H4 (cell line): ENCODE measurements around the gene ANKZF1. TPM values are rescaled to one million over a fixed set of nuclear protein-coding genes. Genes with fewer than 3 reads are reported as not detected.

Experiments used
- DNase-seq: peaks from one replicate; pipeline ENCODE4 v3.0.0-alpha.2; 2015; ENCODE audit warnings: low spot score
- total RNA-seq: library from RNA; depleted of rRNA; stranded (reverse); fragments of >200 nt; shearing (Covaris generic); gene quantifications from 2 replicates; pipeline ENCODE4 v1.2.3, GENCODE V29; 2014

Gene ANKZF1
- total RNA-seq, 1 experiment from 2014 or later: 9.2 TPM

GRCh38 chr2:219228041-219228910 lies 1.3 kb upstream of the ANKZF1 start:
- no peak for DNase-seq

GRCh38 chr2:219228911-219229304 lies 698 bp upstream of the ANKZF1 start:
- DNase-seq: no peak

GRCh38 chr2:219230059-219230540 lies 494 bp downstream of the ANKZF1 start:
- DNase-seq: no peak

- no peak for DNase-seq
These were observed 4.7 kb downstream of the ANKZF1 start for GRCh38 chr2:219234331-219234730.

- no peak for DNase-seq
These were observed 13.7 kb downstream of the ANKZF1 start for GRCh38 chr2:219243291-219243761.

GRCh38 chr2:219244789-219245147 lies 15.2 kb downstream of the ANKZF1 start:
- no peak for DNase-seq

GRCh38 chr2:219245148-219245898 lies 15.7 kb downstream of the ANKZF1 start, which contains the start of the genes GLB1L and STK16:
Gene GLB1L, minus strand, starts transcription at chr2:219245444. Its CDS starts 1,871 bp downstream, at chr2:219243573.
Gene STK16, plus strand, starts transcription at chr2:219245479. Its CDS starts 521 bp downstream, at chr2:219246000.
- DNase-seq: peak; percentile 89

- DNase-seq: no peak
These were observed 16.3 kb downstream of the ANKZF1 start for GRCh38 chr2:219245899-219246230.

GRCh38 chr2:219246559-219246958 lies 17.0 kb downstream of the ANKZF1 start:
- DNase-seq: no peak

- no peak for DNase-seq
These were observed 18.4 kb downstream of the ANKZF1 start for GRCh38 chr2:219247678-219248642.

GRCh38 chr2:219248845-219249202 lies 19.2 kb downstream of the ANKZF1 start:
- DNase-seq: no peak

GRCh38 chr2:219249203-219249980 lies 19.8 kb downstream of the ANKZF1 start:
- peak; percentile 92 for DNase-seq

- no peak for DNase-seq
These were observed 20.6 kb downstream of the ANKZF1 start for GRCh38 chr2:219250049-219250781.

- DNase-seq: no peak
These were observed 22.1 kb downstream of the ANKZF1 start for GRCh38 chr2:219251656-219252055.

- no peak for DNase-seq
These were observed 22.5 kb downstream of the ANKZF1 start for GRCh38 chr2:219252084-219252483.

GRCh38 chr2:219252570-219252899 lies 22.9 kb downstream of the ANKZF1 start:
- DNase-seq: no peak

GRCh38 chr2:219252900-219253752 lies 23.5 kb downstream of the ANKZF1 start, which contains the start of gene TUBA4B:
Gene TUBA4B, plus strand, starts transcription at chr2:219253243. Its CDS starts 165 bp downstream, at chr2:219253408.
- no peak for DNase-seq

- peak; percentile 34 for DNase-seq
These were observed 24.4 kb downstream of the ANKZF1 start, which contains the start of gene TUBA4A for GRCh38 chr2:219253753-219254589. Gene TUBA4A, minus strand, starts transcription at chr2:219253918. Its CDS starts 60 bp downstream, at chr2:219253858.
